ENCODE measurements around the gene RIN1.

DNA sequence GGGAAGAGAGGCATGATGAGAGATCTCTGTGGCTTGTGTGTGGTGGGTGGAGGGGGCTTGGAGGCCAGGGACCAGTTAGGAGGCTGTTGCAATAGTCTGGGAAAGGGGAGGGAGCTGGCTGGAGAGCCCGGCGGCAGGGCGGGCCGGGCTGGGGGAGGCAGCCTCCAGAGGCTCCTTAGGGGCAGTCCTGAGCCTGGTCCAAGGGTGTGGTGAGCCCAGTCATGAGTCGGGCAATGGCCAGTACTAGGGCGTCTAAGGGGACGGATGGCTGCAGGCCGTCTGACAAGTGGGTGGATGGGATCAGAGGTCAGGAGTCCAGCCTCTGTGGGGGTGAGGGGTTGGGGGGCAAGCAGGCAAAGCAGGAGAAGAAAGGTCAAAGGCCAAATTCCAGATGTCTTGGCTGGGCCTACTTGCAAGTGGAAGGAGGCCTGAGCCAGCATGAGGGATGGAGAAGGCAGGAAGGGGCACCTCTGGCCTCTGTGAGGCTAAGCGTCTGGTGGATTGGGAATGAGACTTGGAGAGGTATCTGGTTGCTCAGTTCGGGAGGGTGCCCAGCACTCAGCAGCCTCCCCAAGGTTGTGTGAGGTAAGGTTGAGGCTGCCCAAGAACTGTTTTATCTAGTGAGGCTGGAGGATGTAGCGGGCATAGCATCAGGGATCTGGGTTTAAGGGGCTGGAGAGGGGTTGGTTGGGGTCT lies 13.4 kb downstream of the RIN1 start:
- TF ChIP-seq, protein P1, sequence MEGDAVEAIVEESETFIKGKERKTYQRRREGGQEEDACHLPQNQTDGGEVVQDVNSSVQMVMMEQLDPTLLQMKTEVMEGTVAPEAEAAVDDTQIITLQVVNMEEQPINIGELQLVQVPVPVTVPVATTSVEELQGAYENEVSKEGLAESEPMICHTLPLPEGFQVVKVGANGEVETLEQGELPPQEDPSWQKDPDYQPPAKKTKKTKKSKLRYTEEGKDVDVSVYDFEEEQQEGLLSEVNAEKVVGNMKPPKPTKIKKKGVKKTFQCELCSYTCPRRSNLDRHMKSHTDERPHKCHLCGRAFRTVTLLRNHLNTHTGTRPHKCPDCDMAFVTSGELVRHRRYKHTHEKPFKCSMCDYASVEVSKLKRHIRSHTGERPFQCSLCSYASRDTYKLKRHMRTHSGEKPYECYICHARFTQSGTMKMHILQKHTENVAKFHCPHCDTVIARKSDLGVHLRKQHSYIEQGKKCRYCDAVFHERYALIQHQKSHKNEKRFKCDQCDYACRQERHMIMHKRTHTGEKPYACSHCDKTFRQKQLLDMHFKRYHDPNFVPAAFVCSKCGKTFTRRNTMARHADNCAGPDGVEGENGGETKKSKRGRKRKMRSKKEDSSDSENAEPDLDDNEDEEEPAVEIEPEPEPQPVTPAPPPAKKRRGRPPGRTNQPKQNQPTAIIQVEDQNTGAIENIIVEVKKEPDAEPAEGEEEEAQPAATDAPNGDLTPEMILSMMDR (IDR thresholded peaks at IDR 0.05): no peak
- TF ChIP-seq POLR2AphosphoS5 (IDR thresholded peaks at IDR 0.05) (no peak), POLR2A (IDR thresholded peaks at IDR 0.05) (no peak), EP300 (IDR thresholded peaks at IDR 0.05; ENCODE audit: low read depth) (no peak)

All from transverse colon (tissue), 4 donors.